SH-SY5Y (cell line): ENCODE measurements around the gene PUM1.

Experiments
- GATA2 ChIP-seq: IDR thresholded peaks from 2 replicates; pipeline ENCODE4 v1.6.1; 2011; ENCODE audit warnings: mild to moderate bottlenecking, low read depth, low read length
- GATA3 ChIP-seq: IDR thresholded peaks from 2 replicates; pipeline ENCODE4 v1.6.1; 2011; ENCODE audit warnings: low read depth, mild to moderate bottlenecking, low read length, moderate library complexity

Gene PUM1

GRCh38 chr1:30997463-30998057 is 68.0 kb downstream of the PUM1 start:
- no peak for TF ChIP-seq GATA3
- no peak for TF ChIP-seq GATA2

DNA sequence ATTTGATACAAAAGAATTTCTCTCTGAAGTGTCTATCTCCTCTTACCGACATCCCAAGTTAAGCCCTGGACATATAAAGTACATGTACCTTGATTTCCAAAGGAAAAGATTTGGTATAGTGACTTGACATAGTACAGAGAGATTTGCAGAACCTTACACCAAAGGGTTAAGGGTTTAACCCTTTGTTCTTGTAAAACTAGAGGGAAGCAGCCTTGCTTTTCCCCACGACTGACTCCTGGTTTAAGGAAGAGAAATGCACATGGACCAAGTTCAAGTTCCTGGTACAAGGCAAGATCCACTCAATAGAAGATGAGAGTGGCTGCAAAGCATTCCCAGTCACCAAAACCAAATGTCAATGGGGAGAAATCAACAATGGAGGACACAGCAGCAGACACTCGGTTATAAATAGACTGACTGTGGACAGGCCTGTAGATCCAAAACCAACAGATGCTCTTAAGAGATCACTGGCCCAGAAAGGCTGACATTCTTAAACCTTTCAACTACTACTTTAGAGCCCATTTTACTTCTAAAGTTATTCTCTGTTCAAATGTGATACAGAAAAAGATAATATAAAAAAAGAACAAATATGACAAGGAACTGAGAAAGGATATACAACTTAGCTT is 69.4 kb downstream of the PUM1 start:
- TF ChIP-seq GATA3, result no peak

DNA sequence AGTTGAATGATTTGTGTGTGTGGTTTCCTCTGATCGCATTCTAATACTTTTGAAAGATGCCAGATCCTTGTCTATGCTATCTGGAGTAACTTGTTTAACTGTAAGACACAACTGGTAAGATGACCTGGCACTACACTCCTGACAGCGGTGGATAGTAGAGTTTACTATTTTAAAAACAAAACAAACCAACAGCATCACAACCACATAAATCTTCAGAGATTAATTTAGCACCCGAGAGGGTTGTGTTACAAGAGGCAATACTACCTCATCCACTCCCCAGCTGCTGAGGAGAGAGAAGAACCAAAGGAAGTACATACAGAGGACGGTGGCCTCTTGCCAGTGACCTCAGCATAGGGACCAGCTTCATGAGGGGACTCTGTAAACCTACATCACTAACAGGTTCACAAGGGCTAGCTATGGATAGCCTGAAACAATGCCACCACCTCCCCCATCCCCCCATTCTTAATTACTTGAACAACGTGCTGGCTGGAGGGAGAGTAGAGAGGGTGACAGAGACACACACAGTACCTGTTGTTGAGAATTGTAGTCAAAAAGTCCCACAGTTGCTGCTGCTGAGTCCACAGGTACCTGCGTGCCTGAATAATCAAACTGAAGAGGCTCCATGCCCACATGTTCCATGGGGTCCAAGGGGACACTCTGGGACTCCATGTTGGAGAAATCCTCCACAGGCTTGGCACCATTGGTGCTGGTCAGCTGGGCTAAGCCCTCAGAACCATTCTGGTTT is 73.5 kb downstream of the PUM1 start:
- no peak for TF ChIP-seq GATA3
- TF ChIP-seq GATA2, result no peak

DNA sequence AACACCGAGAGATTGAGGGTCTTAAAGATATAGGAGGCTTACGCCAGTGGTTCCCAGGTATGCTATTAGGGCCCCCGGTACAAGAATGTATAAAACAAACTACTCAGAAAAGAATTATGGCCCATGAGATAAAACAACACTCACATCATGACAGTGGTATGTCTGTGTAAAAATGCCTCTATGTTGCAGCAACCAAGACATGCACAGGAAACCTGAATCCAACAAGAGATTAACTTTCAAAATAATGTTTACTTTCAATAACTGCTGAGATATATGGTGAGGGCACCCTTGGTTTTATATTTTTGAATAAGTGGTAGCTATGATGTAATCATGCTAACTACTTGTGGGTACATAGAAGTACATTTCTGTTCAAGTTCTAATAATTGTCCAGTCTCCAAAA is 74.9 kb downstream of the PUM1 start:
- TF ChIP-seq GATA3 (no peak), GATA2 (no peak)

DNA sequence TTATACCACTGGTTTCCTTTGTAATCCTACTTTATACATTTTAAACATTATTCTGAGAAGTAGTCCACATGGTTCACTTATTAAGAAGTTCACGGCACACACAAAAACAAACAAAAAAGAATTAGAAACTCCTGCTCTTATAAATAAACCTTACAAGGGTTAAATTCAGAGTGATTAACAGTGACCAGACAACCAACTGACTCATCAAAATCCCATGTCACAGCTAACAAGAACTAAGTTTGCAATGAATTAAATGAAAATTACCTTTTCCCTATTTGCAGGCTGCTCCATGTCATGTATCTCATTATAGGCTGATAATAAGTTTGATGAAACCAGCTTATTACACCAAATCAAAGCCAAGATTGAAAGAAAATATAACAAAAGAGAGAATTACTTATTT is 77.5 kb downstream of the PUM1 start:
- TF ChIP-seq GATA2 (no peak), GATA3 (no peak)

DNA sequence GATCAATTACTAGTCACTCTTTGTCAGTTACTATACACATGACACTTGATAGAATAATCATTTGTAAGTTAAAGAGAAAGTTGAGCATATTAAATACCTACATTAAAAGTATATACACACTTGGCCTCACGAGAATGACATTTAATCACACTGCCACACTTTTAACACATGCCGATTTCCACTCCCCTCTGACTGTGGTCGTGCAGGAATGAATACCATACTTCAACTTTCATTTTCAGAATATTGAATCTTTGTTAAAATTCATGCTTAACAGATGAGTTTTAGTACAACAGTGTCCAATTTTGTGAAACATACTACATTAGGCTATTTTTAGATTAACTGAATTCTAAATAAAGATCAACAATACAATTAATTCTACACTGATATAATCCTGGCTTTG is 78.8 kb downstream of the PUM1 start:
- TF ChIP-seq GATA3 (no peak), GATA2 (no peak)

DNA sequence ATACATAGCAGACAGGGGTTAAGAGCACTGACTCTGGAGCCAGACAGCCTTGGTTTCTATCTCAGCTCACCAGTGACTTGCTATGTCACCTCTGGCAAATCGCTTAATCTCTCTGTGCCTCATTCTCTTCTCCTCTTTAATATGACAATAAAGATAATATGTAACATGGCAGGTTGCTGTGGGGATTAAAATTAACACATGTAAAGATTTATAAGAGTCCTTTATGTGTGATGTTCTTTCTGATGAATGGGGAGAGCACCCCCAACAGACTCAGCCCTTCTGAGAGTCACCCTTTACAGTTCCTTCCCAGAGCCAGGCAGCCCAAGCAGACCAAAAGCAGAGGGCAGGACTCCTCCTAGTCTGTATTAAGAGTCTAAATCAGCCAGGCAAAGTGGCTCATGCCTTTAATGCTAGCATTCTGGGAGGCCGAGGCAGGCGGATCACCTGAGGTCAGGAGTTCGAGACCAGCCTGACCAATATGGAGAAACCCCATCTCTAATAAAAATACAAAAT is 80.5 kb downstream of the PUM1 start:
- TF ChIP-seq GATA2, result no peak
- TF ChIP-seq GATA3, result no peak

- TF ChIP-seq GATA3 (no peak), GATA2 (no peak)
Measured at GRCh38 chr1:30984165-30984889, 81.2 kb downstream of the PUM1 start.

DNA sequence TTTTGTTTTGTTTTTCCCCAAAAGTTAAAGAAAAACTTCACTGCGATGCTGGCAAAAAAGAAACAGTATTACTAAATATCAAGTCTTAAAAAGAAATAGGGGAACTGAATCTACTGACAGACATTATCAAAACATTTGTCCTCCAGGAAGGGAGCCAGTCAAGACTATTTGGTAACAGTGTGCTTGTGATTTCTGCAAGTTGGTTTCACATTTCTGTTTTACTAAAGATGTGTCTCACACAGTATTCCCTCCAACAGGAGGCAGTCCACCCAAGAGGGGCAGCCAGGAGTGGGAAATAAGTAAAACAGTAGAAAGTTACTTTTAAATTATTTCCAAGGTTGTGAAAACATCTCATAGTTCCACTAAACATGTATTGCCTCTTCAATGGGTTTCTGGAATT is 82.6 kb downstream of the PUM1 start:
- TF ChIP-seq GATA2, result no peak
- no peak for TF ChIP-seq GATA3

- TF ChIP-seq GATA2 (peak; percentile 52; the same call in 1 of the 2 replicates), GATA3 (peak; percentile 45; the same call in 1 of the 2 replicates)
Measured at GRCh38 chr1:30982431-30982830, 83.1 kb downstream of the PUM1 start.

- TF ChIP-seq GATA3 (no peak), GATA2 (no peak)
Measured at GRCh38 chr1:30981172-30981571, 84.3 kb downstream of the PUM1 start.

- no peak for TF ChIP-seq GATA3
- no peak for TF ChIP-seq GATA2
Measured at GRCh38 chr1:30977511-30977910, 88.0 kb downstream of the PUM1 start.

DNA sequence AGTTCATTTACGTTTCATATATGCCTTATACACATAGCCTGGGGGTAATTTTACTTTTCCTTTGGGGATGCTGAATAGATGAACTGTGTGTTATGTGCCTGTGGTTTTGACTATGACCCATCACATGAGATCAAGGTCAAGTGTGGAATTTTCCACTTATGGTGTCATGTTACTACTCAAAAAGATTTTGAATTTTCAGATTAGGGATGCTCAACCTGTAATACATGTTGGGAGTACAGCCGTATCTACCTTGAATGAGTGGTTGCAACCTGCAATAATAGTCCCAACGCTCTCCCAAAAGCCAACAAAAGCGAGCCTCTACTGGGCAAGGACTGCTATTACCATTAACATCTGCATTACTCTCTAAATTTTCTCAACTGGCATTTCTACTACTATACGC is 88.4 kb downstream of the PUM1 start:
- no peak for TF ChIP-seq GATA2
- TF ChIP-seq GATA3, result no peak

DNA sequence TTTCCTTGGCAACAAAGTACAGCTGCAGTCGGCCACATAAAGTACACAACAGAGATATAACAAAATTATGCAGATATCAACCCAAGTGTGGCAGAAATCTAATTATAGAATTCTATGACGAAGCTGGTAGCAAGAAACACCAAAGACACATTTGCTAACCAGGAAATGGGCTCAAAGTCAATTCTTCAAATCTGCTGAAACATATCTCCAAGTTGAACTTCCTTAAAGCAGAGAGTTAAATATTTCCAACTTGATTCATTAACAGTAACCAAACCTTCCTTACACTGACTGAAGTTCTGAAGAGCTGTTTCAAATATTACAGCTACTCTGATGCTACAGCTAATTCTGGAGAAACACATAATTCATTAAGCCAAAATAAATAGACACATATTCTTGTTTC is 89.4 kb downstream of the PUM1 start:
- TF ChIP-seq GATA3 (no peak), GATA2 (no peak)
